ENCODE data around the gene CACNA1B.

The CACNA1B gene

DNA sequence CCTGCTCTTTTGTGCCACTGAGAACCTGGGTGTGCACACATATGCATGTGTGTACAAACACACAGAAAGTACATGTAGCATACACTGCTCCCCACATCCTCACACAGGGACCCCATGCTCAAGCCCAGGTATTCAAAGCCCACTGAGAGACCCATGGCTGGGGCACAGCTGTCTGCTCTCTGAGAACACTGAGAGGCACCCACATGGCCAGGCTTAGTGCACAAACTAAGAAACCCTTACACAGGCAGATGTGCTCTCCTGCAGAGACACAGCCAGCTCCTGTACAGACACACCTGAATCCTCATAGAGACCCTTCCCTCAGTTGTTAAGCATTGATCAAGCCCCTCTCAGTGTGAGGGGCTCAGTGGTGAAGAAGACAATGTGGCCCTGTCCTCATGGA is 92.5 kb downstream of the CACNA1B start:
- Mint-ChIP-seq H3K27me3 (peaks cover 17% of the 10 kb centered on the region), H3K36me3 (ENCODE audit: low read depth) (no peaks in the 10 kb centered on the region), H3K9me3 (no peaks in the 10 kb centered on the region), H3K27ac (no peak overlapping the region), H3K4me3 (no peak overlapping the region), H3K4me1 (ENCODE audit: low read depth) (no peaks in the 10 kb centered on the region)

DNA sequence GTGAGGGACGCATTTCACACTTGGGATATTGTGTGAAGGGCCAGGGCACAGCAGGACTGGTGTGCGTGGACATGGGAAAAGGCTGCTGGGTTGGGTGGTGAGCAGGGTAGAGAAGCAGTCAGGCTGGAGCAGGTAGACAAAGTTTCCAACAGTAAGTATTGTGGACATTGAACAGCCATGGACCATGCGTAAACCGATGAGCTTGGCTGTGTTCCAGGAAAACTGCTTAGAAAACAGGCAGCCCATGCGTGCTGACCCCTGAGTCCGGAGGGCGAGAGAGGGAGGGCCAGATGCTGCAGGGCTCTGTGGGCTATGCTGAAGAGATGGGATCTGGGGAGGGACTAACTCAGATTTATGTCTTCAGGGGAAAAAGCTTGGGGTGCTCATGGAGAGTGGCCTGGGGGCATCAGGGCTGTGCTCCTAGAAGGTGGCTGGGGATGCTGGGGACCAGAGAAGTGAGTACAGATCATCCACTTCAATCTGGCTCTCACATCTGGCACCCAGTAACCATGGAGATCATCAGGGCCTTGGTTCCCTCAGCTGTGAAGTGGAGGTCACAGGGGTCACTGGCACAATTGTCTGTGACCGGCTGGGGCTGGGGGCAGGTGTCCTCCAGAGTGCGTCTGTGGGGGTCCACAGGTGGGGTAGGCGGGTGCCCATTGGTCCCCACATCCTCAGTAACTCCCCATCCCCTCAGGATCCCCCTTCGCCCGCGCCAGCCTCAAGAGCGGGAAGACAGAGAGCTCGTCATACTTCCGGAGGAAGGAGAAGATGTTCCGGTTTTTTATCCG is 93.3 kb downstream of the CACNA1B start:
- Mint-ChIP-seq H3K9me3 (no peaks in the 10 kb centered on the region), H3K27ac (no peak overlapping the region), H3K4me3 (no peak overlapping the region), H3K36me3 (ENCODE audit: low read depth) (no peaks in the 10 kb centered on the region), H3K4me1 (ENCODE audit: low read depth) (no peaks in the 10 kb centered on the region), H3K27me3 (peaks cover 17% of the 10 kb centered on the region)

GRCh38 chr9:137971477-137972138 is 94.0 kb downstream of the CACNA1B start:
- no peak overlapping the region for H3K4me3 Mint-ChIP-seq
- H3K36me3 Mint-ChIP-seq (ENCODE audit: low read depth) = no peaks in the 10 kb centered on the region
- no peaks in the 10 kb centered on the region for H3K9me3 Mint-ChIP-seq
- H3K27me3 Mint-ChIP-seq = peaks cover 17% of the 10 kb centered on the region
- no peak overlapping the region for H3K27ac Mint-ChIP-seq
- H3K4me1 Mint-ChIP-seq (ENCODE audit: low read depth) = no peaks in the 10 kb centered on the region

DNA sequence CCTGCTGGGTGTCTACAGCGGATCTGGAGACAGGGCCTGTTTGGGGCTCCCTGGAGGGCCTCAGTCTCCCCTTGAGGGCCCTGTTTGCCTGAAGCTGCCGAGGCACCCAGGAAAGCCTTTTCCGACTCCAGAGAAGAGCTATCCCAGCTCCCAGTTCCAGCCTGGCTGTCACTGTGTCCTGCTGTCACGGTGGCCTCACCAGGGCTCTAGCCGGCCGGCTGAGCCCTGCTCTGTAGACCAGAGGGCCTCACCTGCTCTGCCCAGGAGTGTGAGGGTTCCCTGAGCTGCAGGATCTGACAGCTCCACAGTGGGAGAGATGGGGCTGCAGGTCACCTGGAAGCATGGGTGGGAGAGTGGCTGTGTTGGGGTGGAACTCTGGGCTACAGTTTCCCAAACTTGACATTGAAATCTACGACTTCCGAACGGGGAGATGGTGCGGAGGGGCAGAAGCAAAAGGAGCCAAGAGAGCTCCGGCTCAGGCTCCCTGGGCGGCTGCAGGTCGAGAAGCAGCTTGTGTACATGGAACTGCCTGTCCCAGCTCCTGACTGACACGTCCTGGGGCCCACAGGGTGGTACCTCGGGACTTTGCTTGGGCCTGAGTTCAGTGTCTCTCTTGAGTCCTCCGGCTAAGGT is 94.9 kb downstream of the CACNA1B start:
- no peaks in the 10 kb centered on the region for H3K36me3 Mint-ChIP-seq (ENCODE audit: low read depth)
- no peak overlapping the region for H3K4me3 Mint-ChIP-seq
- H3K27ac Mint-ChIP-seq = no peak overlapping the region
- H3K4me1 Mint-ChIP-seq (ENCODE audit: low read depth) = no peaks in the 10 kb centered on the region
- H3K9me3 Mint-ChIP-seq = no peaks in the 10 kb centered on the region
- H3K27me3 Mint-ChIP-seq = peaks cover 10% of the 10 kb centered on the region

GRCh38 chr9:137972988-137973470 is 95.4 kb downstream of the CACNA1B start:
- no peaks in the 10 kb centered on the region for H3K9me3 Mint-ChIP-seq
- no peaks in the 10 kb centered on the region for H3K36me3 Mint-ChIP-seq (ENCODE audit: low read depth)
- H3K4me1 Mint-ChIP-seq (ENCODE audit: low read depth) = no peaks in the 10 kb centered on the region
- no peak overlapping the region for H3K27ac Mint-ChIP-seq
- no peak overlapping the region for H3K4me3 Mint-ChIP-seq
- peaks cover 10% of the 10 kb centered on the region for H3K27me3 Mint-ChIP-seq

- Mint-ChIP-seq H3K4me1 (ENCODE audit: low read depth) (no peaks in the 10 kb centered on the region), H3K9me3 (no peaks in the 10 kb centered on the region), H3K36me3 (ENCODE audit: low read depth) (no peaks in the 10 kb centered on the region), H3K27ac (no peak overlapping the region), H3K27me3 (peaks cover 10% of the 10 kb centered on the region), H3K4me3 (no peak overlapping the region)
Measured at GRCh38 chr9:137973829-137974416, 96.3 kb downstream of the CACNA1B start.

- H3K4me1 Mint-ChIP-seq (ENCODE audit: low read depth) = no peaks in the 10 kb centered on the region
- peaks cover 10% of the 10 kb centered on the region for H3K27me3 Mint-ChIP-seq
- no peak overlapping the region for H3K4me3 Mint-ChIP-seq
- H3K36me3 Mint-ChIP-seq (ENCODE audit: low read depth) = no peaks in the 10 kb centered on the region
- no peaks in the 10 kb centered on the region for H3K9me3 Mint-ChIP-seq
- no peak overlapping the region for H3K27ac Mint-ChIP-seq
Measured at GRCh38 chr9:137974746-137975526, 97.4 kb downstream of the CACNA1B start.

GRCh38 chr9:137975527-137975913 is 97.9 kb downstream of the CACNA1B start:
- Mint-ChIP-seq H3K4me3 (no peak overlapping the region), H3K36me3 (ENCODE audit: low read depth) (no peaks in the 10 kb centered on the region), H3K27me3 (peaks cover 6% of the 10 kb centered on the region), H3K27ac (no peak overlapping the region), H3K9me3 (no peaks in the 10 kb centered on the region), H3K4me1 (ENCODE audit: low read depth) (no peaks in the 10 kb centered on the region)

GRCh38 chr9:137975936-137976565 is 98.5 kb downstream of the CACNA1B start:
- no peaks in the 10 kb centered on the region for H3K36me3 Mint-ChIP-seq (ENCODE audit: low read depth)
- no peak overlapping the region for H3K4me3 Mint-ChIP-seq
- no peaks in the 10 kb centered on the region for H3K9me3 Mint-ChIP-seq
- no peaks in the 10 kb centered on the region for H3K4me1 Mint-ChIP-seq (ENCODE audit: low read depth)
- H3K27ac Mint-ChIP-seq = no peak overlapping the region
- peaks cover 4% of the 10 kb centered on the region for H3K27me3 Mint-ChIP-seq

GRCh38 chr9:137977571-137978261 is 100.1 kb downstream of the CACNA1B start:
- no peak overlapping the region for H3K27ac Mint-ChIP-seq
- no peaks in the 10 kb centered on the region for H3K36me3 Mint-ChIP-seq (ENCODE audit: low read depth)
- H3K4me1 Mint-ChIP-seq (ENCODE audit: low read depth) = no peaks in the 10 kb centered on the region
- no peaks in the 10 kb centered on the region for H3K9me3 Mint-ChIP-seq
- peaks cover 11% of the 10 kb centered on the region for H3K27me3 Mint-ChIP-seq
- H3K4me3 Mint-ChIP-seq = no peak overlapping the region

DNA sequence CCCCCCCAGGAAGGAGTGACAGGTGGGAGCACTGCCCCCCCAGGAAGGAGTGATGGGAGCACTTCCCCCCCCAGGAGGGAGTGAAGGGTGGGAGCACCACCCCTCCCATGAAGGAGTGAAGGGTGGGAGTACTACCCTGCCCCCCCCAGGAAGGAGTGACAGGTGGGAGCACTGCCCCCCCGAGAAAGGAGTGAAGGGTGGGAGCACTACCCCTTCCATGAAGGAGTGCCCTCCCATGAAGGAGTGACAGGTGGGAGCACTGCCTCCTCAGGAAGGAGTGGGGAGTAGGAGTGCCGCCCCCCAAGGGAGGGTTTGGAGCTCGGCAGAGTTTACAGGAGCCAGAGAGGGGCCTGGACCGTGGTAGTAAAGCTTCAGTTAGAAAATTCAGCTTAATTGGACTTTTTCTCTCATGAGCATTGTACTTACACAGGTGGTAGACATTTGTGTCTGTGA is 100.7 kb downstream of the CACNA1B start:
- Mint-ChIP-seq H3K4me1 (ENCODE audit: low read depth) (no peaks in the 10 kb centered on the region), H3K27ac (no peak overlapping the region), H3K4me3 (no peak overlapping the region)

GRCh38 chr9:137982200-137982599 is 104.6 kb downstream of the CACNA1B start:
- H3K4me3 Mint-ChIP-seq = no peak overlapping the region
- no peak overlapping the region for H3K27ac Mint-ChIP-seq
- peaks cover 16% of the 10 kb centered on the region for H3K27me3 Mint-ChIP-seq
- no peaks in the 10 kb centered on the region for H3K4me1 Mint-ChIP-seq (ENCODE audit: low read depth)
- no peaks in the 10 kb centered on the region for H3K9me3 Mint-ChIP-seq
- H3K36me3 Mint-ChIP-seq (ENCODE audit: low read depth) = no peaks in the 10 kb centered on the region

More for the DNA sequence above, 100.7 kb downstream of the CACNA1B start:
- no peaks in the 10 kb centered on the region for H3K9me3 Mint-ChIP-seq
- peaks cover 9% of the 10 kb centered on the region for H3K27me3 Mint-ChIP-seq
- no peaks in the 10 kb centered on the region for H3K36me3 Mint-ChIP-seq (ENCODE audit: low read depth)

DNA sequence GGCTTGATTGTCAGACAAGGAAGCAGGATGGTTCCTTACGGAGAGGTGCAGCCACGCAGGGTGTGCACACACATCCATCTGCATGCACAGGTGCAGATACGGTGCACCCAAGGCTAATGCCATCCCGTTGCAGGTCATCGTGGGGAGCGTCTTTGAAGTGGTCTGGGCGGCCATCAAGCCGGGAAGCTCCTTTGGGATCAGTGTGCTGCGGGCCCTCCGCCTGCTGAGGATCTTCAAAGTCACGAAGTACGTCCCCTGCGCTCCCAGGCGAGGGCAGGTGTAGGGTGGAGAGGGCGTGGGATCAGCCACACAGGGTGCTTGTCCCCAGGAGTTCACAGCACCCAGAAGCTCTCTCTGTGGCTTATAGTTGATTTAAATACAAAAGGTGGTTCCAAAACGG is 106.4 kb downstream of the CACNA1B start:
- Mint-ChIP-seq H3K27ac (no peak overlapping the region), H3K4me1 (ENCODE audit: low read depth) (no peaks in the 10 kb centered on the region), H3K9me3 (no peaks in the 10 kb centered on the region), H3K4me3 (no peak overlapping the region), H3K27me3 (peaks cover 28% of the 10 kb centered on the region), H3K36me3 (ENCODE audit: low read depth) (no peaks in the 10 kb centered on the region)

Data from stimulated activated naive CD8-positive, alpha-beta T cell treated with anti-CD3 and anti-CD28 coated beads, Interleukin-15, Interleukin-2, amounts not matched to agents 100 ng/mL and 50 ng/mL, for 24 hours (primary cell).